Lower leg skin (tissue), 4 donors: Measurements from ENCODE around the gene HKDC1. TPM values are rescaled to one million over a fixed set of nuclear protein-coding genes. Genes with fewer than 3 reads are reported as not detected.

Source experiments
- DNase-seq, 2 donors: peaks; one replicate each; pipeline ENCODE4 v3.0.0-alpha.2; 2019; ENCODE audit warnings: low spot score in 2 of 2
- H3K4me3 ChIP-seq: fragments of 200-600 bp; sonication (generic); 2 replicates; pipeline ENCODE4 v1.5.1; 2017; ENCODE audit warnings: mild to moderate bottlenecking, low read depth; ENCODE audit not compliant: poor library complexity, severe bottlenecking
- CTCF ChIP-seq, 3 donors: fragments of 450-650 bp; IDR thresholded peaks; one replicate each; pipeline ENCODE4 v1.5.1; 2016; ENCODE audit warnings: antibody characterized with exemption in 3 of 3, mild to moderate bottlenecking in 3 of 3, moderate library complexity in 2 of 3
- POLR2A ChIP-seq, 2 donors: fragments of 450-650 bp; IDR thresholded peaks; one replicate each; pipeline ENCODE4 v1.6.1; 2016 to 2017; ENCODE audit warnings: antibody characterized with exemption in 2 of 2, mild to moderate bottlenecking in 1 of 2, moderate library complexity in 1 of 2
- WGBS, 2 donors: methylation state at CpG; one replicate each; pipeline ENCODE4 v1.1.5; 2018; 5-methylcytosine and 5-hydroxymethylcytosine counted together
- intact Hi-C: fragments of 100-400 bp; cut with DNase I; formaldehyde crosslinking; loops from one replicate; pipeline ENCODE4 v1.15.0; 2023; ENCODE audit warnings: low total_unique reads
- total RNA-seq, 4 donors: library from RNA; depleted of rRNA; stranded (reverse); fragments of >200 nt; gene quantifications; one replicate each; pipeline ENCODE4 v1.1.0, GENCODE V29; 2016

HKDC1 gene
- total RNA-seq, 4 donors from 2014 or later = 0.04 to 1.4 (median 0.12) TPM; not detected in 1

GRCh38 chr10:69232736-69233480 lies 12.8 kb downstream of the HKDC1 start:
- intact Hi-C loops = no loop called here
- 67 to 74% methylated on average over 22 of the region's 22 CpGs for WGBS, 2 donors
- no peak for DNase-seq
- TF ChIP-seq POLR2A (IDR thresholded peaks at IDR 0.05) (no peak), CTCF (IDR thresholded peaks at IDR 0.05) (no peak)
- no peak overlapping the region for H3K4me3 ChIP-seq

GRCh38 chr10:69234447-69234846 lies 14.3 kb downstream of the HKDC1 start:
- no peak for DNase-seq
- intact Hi-C loops = no loop called here
- TF ChIP-seq CTCF (IDR thresholded peaks at IDR 0.05) = no peak
- no peak for TF ChIP-seq POLR2A (IDR thresholded peaks at IDR 0.05)
- H3K4me3 ChIP-seq = no peak overlapping the region
- WGBS, 2 donors = 91 to 94% methylated on average over 3 of the region's 3 CpGs

GRCh38 chr10:69237528-69238159 lies 17.5 kb downstream of the HKDC1 start:
- H3K4me3 ChIP-seq = no peak overlapping the region
- WGBS, 2 donors = 24% methylated on average over 17 of the region's 17 CpGs
- DNase-seq = peak; percentile 82 to 98
- peak in 1 of 3 donors; percentile 85 for TF ChIP-seq CTCF (IDR thresholded peaks at IDR 0.05)
- no peak for TF ChIP-seq POLR2A (IDR thresholded peaks at IDR 0.05)
- intact Hi-C loops = loop anchor here (5.0 kb wide), 1 partner anchor 155 kb away; no protein-coding TSS in a partner anchor

GRCh38 chr10:69239136-69239535 lies 19.0 kb downstream of the HKDC1 start:
- intact Hi-C loops = loop anchor here (5.0 kb wide), 1 partner anchor 153 kb away; no protein-coding TSS in a partner anchor
- WGBS, 2 donors = 66 to 86% methylated on average over 5 of the region's 5 CpGs
- no peak for DNase-seq
- TF ChIP-seq CTCF (IDR thresholded peaks at IDR 0.05) (no peak), POLR2A (IDR thresholded peaks at IDR 0.05) (no peak)
- no peak overlapping the region for H3K4me3 ChIP-seq

- TF ChIP-seq POLR2A (IDR thresholded peaks at IDR 0.05) (no peak), CTCF (IDR thresholded peaks at IDR 0.05) (no peak)
- H3K4me3 ChIP-seq = no peak overlapping the region
- intact Hi-C loops = loop anchor here (5.0 kb wide), 1 partner anchor 152 kb away; no protein-coding TSS in a partner anchor
- 59 to 66% methylated on average over 6 of the region's 6 CpGs for WGBS, 2 donors
- no peak for DNase-seq
Measured at GRCh38 chr10:69239816-69240434, 19.8 kb downstream of the HKDC1 start.
